ENCODE measurements around the gene MAP3K5. TPM values are rescaled to one million over a fixed set of nuclear protein-coding genes. Genes with fewer than 3 reads are reported as not detected.

The MAP3K5 gene
- total and polyA plus RNA-seq, 2 donors (not counting 3 experiments of a cell fraction or from before 2014, with no cell fraction given): 1.5 to 7.0 TPM

GRCh38 chr6:136613477-136613876 lies 178.8 kb downstream of the MAP3K5 start:
- no peak overlapping the region for H3K4me3 ChIP-seq (replicated peaks in 1 of 3; ENCODE audit: insufficient read depth in 1 of 3, low read depth in 1 of 3, low read length in 3 of 3)
- POLR2A ChIA-PET: no interaction called here
- DNase-seq (ENCODE audit: low read depth, low spot score): no peak
- no peaks in the 10 kb centered on the region for H3K79me2 ChIP-seq (ENCODE audit: control insufficient read depth, insufficient read depth, low read length)
- TF ChIP-seq GATA2 (IDR thresholded peaks at IDR 0.05; ENCODE audit: insufficient read depth, insufficient read length, low read depth, low read length) (no peak), MYC (IDR thresholded peaks at IDR 0.05; ENCODE audit: low read depth, low read length) (no peak), POLR2AphosphoS5 (IDR thresholded peaks at IDR 0.05; ENCODE audit: insufficient read depth, low read depth, low read length) (no peak), MAX (IDR thresholded peaks at IDR 0.05; ENCODE audit: insufficient read depth, insufficient read length) (no peak), JUN (IDR thresholded peaks at IDR 0.05; ENCODE audit: borderline replicate concordance, insufficient read depth, insufficient read length, low read depth) (no peak), EZH2 (IDR thresholded peaks at IDR 0.05; ENCODE audit: borderline replicate concordance, low read depth, low read length, severe bottlenecking) (no peak), POLR2A (IDR thresholded peaks at IDR 0.05; ENCODE audit: low read depth, low read length) (no peak), FOS (IDR thresholded peaks at IDR 0.05; ENCODE audit: borderline replicate concordance, insufficient read depth, low read length) (no peak)
- TF ChIP-seq, protein P1, sequence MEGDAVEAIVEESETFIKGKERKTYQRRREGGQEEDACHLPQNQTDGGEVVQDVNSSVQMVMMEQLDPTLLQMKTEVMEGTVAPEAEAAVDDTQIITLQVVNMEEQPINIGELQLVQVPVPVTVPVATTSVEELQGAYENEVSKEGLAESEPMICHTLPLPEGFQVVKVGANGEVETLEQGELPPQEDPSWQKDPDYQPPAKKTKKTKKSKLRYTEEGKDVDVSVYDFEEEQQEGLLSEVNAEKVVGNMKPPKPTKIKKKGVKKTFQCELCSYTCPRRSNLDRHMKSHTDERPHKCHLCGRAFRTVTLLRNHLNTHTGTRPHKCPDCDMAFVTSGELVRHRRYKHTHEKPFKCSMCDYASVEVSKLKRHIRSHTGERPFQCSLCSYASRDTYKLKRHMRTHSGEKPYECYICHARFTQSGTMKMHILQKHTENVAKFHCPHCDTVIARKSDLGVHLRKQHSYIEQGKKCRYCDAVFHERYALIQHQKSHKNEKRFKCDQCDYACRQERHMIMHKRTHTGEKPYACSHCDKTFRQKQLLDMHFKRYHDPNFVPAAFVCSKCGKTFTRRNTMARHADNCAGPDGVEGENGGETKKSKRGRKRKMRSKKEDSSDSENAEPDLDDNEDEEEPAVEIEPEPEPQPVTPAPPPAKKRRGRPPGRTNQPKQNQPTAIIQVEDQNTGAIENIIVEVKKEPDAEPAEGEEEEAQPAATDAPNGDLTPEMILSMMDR (IDR thresholded peaks at IDR 0.05; ENCODE audit: extremely low read depth in 1 of 2, insufficient read depth in 1 of 2, low read depth in 1 of 2, low read length in 2 of 2): no peak
- no peak overlapping the region for H3K9ac ChIP-seq (replicated peaks; ENCODE audit: extremely low read depth, insufficient read depth, low read length)
- intact Hi-C loops (cut with micrococcal nuclease): no loop called here
- no peak overlapping the region for H3K27ac ChIP-seq (ENCODE audit: insufficient read depth, low read depth, low read length)
- H3K4me1 ChIP-seq (ENCODE audit: control insufficient read depth, extremely low read depth, insufficient read depth, low read length): peaks cover 35% of the 10 kb centered on the region
- dilution Hi-C loops (cut with MboI; ENCODE audit: extremely low pct_ligation_motif_present, low sequenced_read_pairs): no loop called here
- FAIRE-seq: no peak
- H3K9me3 ChIP-seq (replicated peaks; ENCODE audit: control insufficient read depth, insufficient read depth, low read length): no peaks in the 10 kb centered on the region
- H2AFZ ChIP-seq (ENCODE audit: low read depth, low read length): no peak overlapping the region
- H3K27me3 ChIP-seq (ENCODE audit: control insufficient read depth in 2 of 2, insufficient read depth in 2 of 2, low read length in 2 of 2): no peaks in the 10 kb centered on the region
- no peak overlapping the region for H3K4me2 ChIP-seq (ENCODE audit: insufficient read depth, low read length)
- no TSS peak for BruUV-seq (replicated peaks)
- no peaks in the 10 kb centered on the region for H4K20me1 ChIP-seq (replicated peaks; ENCODE audit: control insufficient read depth, extremely low read depth, insufficient read depth, low read length)
- CTCF ChIA-PET: interaction anchor here (1.9 to 2.0 kb wide), 2 partner anchors 31 to 179 kb away, joined by 7 to 8 read pairs; partner anchors contain the start of gene MAP3K5
- H3K9me1 ChIP-seq (replicated peaks; ENCODE audit: control insufficient read depth, extremely low read depth, insufficient read depth, low read length): no peaks in the 10 kb centered on the region
- H3K36me3 ChIP-seq (ENCODE audit: control insufficient read depth in 2 of 2, extremely low read depth in 1 of 2, insufficient read depth in 2 of 2, low read length in 2 of 2): no peaks in the 10 kb centered on the region

Measured in endothelial cell of umbilical vein (primary cell).